Mucosa of descending colon (tissue), 3 donors: ENCODE results near the gene EIF2S1. TPM values are rescaled to one million over a fixed set of nuclear protein-coding genes. Genes with fewer than 3 reads are reported as not detected.

Experiments
- ATAC-seq: fragments of 200-7000 bp; cut with Tn5 transposase; one replicate; pipeline ENCODE4 v1.9.1; 2020; ENCODE audit warnings: mild to moderate bottlenecking, moderate library complexity
- DNase-seq, 3 donors: peaks; one replicate each; pipeline ENCODE4 v3.0.0-alpha.2; 2020
- H3K36me3 ChIP-seq: fragments of 200-600 bp; one replicate; pipeline ENCODE4 v1.8.0; 2021; ENCODE audit warnings: low read depth, mild to moderate bottlenecking
- H3K4me1 ChIP-seq: fragments of 200-600 bp; one replicate; pipeline ENCODE4 v1.8.0; 2021; ENCODE audit warnings: low read depth, mild to moderate bottlenecking
- H3K4me3 ChIP-seq: fragments of 200-600 bp; one replicate; pipeline ENCODE4 v1.8.0; 2021; ENCODE audit warnings: mild to moderate bottlenecking
- H3K9me3 ChIP-seq: fragments of 200-600 bp; one replicate; pipeline ENCODE4 v1.8.0; 2021; ENCODE audit warnings: mild to moderate bottlenecking
- CTCF ChIP-seq: fragments of 200-600 bp; IDR thresholded peaks from one replicate; pipeline ENCODE4 v1.8.0; 2022; ENCODE audit warnings: antibody characterized with exemption, mild to moderate bottlenecking
- intact Hi-C, 2 donors: fragments of 100-400 bp; cut with DNase I in 1 of 2; cut with micrococcal nuclease in 1 of 2; formaldehyde crosslinking; loops; one replicate each; pipeline versions ENCODE4 v1.11.0 to v1.11.1; 2022; cut with DNase I, micrococcal nuclease
- total RNA-seq, 3 donors: library from RNA; stranded (reverse); fragmentation: NEBNext Ultra II Directional in 2 of 3; extraction: Animal tissue kit (Norgen Biotek cat#: 25700) in 2 of 3; gene quantifications; one replicate each; pipeline versions ENCODE4 v1.2.1 to v1.2.4, GENCODE V29; 2021 to 2023
- donor health status: DM: no; HTN: no; CAD: no; lungs with moderate emphysema.
- donor health status: DM: no; HTN: no; CAD: no.
- donor health status: DM: no; HTN: yes; CAD: no.

The EIF2S1 gene
- total RNA-seq, 3 donors from 2014 or later: 35.7 to 111 (median 65.8) TPM

GRCh38 chr14:67352055-67352454, 8.1 kb upstream of the EIF2S1 start:
- H3K9me3 ChIP-seq: no peaks in the 10 kb centered on the region
- no peak overlapping the region for H3K4me3 ChIP-seq
- H3K4me1 ChIP-seq: no peaks in the 10 kb centered on the region
- peaks cover 5% of the 10 kb centered on the region for H3K36me3 ChIP-seq
- no peak for ATAC-seq
- intact Hi-C loops: no loop called here
- DNase-seq: no peak
- no peak for TF ChIP-seq CTCF

- no peak overlapping the region for H3K4me3 ChIP-seq
- peaks cover 29% of the 10 kb centered on the region for H3K4me1 ChIP-seq
Measured at GRCh38 chr14:67357186-67357968, 2.8 kb upstream of the EIF2S1 start.

GRCh38 chr14:67357969-67358354, 2.2 kb upstream of the EIF2S1 start:
- H3K36me3 ChIP-seq: no peaks in the 10 kb centered on the region
- ATAC-seq (no peak), DNase-seq (no peak)
- no peaks in the 10 kb centered on the region for H3K9me3 ChIP-seq
- intact Hi-C loops: no loop called here
- peaks cover 33% of the 10 kb centered on the region for H3K4me1 ChIP-seq
- TF ChIP-seq CTCF: no peak
- H3K4me3 ChIP-seq: no peak overlapping the region

More at GRCh38 chr14:67357186-67357968, 2.8 kb upstream of the EIF2S1 start:
- Histone ChIP-seq H3K36me3 (no peaks in the 10 kb centered on the region), H3K9me3 (no peaks in the 10 kb centered on the region)
- no peak for TF ChIP-seq CTCF
- DNase-seq: no peak
- ATAC-seq: no peak
- intact Hi-C loops: no loop called here

GRCh38 chr14:67358924-67359774, 979 bp upstream of the EIF2S1 start:
- Histone ChIP-seq H3K4me1 (peaks cover 39% of the 10 kb centered on the region), H3K36me3 (no peaks in the 10 kb centered on the region), H3K9me3 (no peaks in the 10 kb centered on the region), H3K4me3 (peak overlapping the region; percentile 49)
- intact Hi-C loops: no loop called here
- no peak for TF ChIP-seq CTCF
- DNase-seq: peak in 2 of 3 donors; percentile 14 to 50
- ATAC-seq: no peak

- peaks cover 39% of the 10 kb centered on the region for H3K4me1 ChIP-seq
- TF ChIP-seq CTCF: no peak
- H3K4me3 ChIP-seq: peak overlapping the region; percentile 49
- ATAC-seq: peak; percentile 51
- no peak for DNase-seq
- no peaks in the 10 kb centered on the region for H3K36me3 ChIP-seq
- H3K9me3 ChIP-seq: no peaks in the 10 kb centered on the region
- intact Hi-C loops: no loop called here
Measured at GRCh38 chr14:67360470-67361206, 510 bp downstream of the EIF2S1 start.
